Measurements from ENCODE around the gene DGKG.

DGKG gene

DNA sequence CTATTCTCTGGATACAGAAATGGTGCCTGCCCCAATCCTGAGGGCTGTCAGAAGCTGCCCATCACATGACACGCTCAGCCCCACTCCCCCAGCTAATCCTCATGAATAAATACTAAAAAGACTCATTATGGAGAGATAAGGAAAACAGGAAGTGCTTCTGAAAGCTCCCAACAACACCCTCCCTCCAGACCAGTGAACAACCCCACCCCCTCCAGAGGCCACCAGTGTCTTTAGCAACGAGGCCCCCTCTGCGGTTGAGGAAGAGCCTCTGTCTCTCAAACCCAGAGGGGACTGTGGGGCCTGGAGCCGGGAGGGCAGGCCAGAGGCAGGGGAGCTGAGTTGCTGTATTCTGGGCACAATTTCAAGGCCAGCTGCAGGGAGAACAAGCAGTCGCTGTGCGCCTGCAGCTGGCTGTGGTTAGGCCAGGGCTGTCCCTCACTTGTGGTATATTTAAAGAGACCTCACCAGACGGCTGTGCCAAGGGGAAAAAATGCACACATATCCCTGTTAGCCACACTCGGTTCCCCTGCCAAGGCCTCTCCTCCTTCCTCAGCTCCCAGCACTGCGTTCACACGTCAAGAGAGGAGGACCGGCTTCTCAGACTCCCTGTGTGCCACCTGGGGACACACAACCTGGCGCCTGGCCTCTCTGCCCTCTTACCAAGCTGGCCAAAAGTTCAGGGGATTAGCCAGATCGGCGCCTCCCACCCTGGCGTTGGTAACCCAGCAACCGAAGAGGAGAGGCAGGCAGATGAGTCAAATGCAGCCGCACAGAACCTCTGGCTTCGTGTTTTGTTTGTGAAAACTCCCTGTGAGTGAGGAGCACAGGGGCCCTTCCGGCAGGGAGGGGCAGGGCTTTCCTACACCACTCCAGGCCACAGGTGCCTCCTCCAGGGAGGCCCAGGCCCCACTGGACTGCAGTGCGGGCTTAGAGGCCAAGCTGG is 152.0 kb downstream of the DGKG start:
- Histone ChIP-seq H3K27ac (replicated peaks) (peak overlapping the region; percentile 63), H3K4me3 (replicated peaks; ENCODE audit: insufficient read depth, low read length) (no peak overlapping the region), H3K27me3 (ENCODE audit: insufficient read depth, poor library complexity, severe bottlenecking) (no peaks in the 10 kb centered on the region)
- DNase-seq (ENCODE audit: low read depth in 1 of 2, low spot score in 1 of 2), result peak; percentile 36 to 86
- TF ChIP-seq, protein P1, sequence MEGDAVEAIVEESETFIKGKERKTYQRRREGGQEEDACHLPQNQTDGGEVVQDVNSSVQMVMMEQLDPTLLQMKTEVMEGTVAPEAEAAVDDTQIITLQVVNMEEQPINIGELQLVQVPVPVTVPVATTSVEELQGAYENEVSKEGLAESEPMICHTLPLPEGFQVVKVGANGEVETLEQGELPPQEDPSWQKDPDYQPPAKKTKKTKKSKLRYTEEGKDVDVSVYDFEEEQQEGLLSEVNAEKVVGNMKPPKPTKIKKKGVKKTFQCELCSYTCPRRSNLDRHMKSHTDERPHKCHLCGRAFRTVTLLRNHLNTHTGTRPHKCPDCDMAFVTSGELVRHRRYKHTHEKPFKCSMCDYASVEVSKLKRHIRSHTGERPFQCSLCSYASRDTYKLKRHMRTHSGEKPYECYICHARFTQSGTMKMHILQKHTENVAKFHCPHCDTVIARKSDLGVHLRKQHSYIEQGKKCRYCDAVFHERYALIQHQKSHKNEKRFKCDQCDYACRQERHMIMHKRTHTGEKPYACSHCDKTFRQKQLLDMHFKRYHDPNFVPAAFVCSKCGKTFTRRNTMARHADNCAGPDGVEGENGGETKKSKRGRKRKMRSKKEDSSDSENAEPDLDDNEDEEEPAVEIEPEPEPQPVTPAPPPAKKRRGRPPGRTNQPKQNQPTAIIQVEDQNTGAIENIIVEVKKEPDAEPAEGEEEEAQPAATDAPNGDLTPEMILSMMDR (IDR thresholded peaks at IDR 0.05; ENCODE audit: insufficient read depth, low read length), result no peak
- TF ChIP-seq, protein P2, sequence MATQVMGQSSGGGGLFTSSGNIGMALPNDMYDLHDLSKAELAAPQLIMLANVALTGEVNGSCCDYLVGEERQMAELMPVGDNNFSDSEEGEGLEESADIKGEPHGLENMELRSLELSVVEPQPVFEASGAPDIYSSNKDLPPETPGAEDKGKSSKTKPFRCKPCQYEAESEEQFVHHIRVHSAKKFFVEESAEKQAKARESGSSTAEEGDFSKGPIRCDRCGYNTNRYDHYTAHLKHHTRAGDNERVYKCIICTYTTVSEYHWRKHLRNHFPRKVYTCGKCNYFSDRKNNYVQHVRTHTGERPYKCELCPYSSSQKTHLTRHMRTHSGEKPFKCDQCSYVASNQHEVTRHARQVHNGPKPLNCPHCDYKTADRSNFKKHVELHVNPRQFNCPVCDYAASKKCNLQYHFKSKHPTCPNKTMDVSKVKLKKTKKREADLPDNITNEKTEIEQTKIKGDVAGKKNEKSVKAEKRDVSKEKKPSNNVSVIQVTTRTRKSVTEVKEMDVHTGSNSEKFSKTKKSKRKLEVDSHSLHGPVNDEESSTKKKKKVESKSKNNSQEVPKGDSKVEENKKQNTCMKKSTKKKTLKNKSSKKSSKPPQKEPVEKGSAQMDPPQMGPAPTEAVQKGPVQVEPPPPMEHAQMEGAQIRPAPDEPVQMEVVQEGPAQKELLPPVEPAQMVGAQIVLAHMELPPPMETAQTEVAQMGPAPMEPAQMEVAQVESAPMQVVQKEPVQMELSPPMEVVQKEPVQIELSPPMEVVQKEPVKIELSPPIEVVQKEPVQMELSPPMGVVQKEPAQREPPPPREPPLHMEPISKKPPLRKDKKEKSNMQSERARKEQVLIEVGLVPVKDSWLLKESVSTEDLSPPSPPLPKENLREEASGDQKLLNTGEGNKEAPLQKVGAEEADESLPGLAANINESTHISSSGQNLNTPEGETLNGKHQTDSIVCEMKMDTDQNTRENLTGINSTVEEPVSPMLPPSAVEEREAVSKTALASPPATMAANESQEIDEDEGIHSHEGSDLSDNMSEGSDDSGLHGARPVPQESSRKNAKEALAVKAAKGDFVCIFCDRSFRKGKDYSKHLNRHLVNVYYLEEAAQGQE (IDR thresholded peaks at IDR 0.05; ENCODE audit: insufficient replicate concordance, low read depth), result no peak
- TF ChIP-seq GABPA (IDR thresholded peaks at IDR 0.05; ENCODE audit: low read depth) (no peak), POLR2AphosphoS5 (IDR thresholded peaks at IDR 0.05; ENCODE audit: low read depth) (peak; percentile 93), SPI1 (IDR thresholded peaks at IDR 0.05; ENCODE audit: borderline replicate concordance, low read depth) (peak; percentile 97)

DNA sequence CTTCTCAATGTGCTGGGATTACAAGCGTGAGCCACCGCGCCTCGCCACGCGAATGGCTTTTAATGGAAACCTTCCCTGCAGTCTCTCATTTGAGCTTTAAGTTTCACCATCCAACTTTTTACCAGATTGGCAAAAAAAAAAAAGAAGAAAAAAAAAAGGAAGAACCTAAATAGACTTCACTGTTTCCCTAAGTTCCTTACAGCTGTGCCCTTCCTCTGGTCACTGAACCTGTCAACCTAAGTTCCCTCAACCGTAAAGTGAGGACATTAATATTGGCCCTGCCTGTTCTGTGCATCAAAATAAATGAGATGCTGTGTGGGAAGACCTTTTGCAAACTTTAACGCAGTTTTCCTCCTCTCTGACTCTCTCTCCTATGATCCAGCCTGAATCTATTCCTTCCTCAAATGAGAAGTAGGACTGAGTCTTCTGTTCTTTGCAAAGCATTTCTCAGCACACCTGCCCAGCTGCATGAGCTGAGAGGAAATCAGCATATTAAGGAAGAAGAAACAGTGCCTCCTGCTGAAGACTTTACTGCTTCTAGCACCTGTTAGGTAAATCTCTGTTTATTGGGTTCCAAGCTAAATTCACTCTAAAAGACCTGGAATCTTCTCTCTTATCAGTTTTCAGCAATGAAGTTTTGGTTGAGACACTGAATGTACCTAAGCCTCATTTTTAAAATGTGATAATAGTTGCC is 153.6 kb downstream of the DGKG start:
- no peak overlapping the region for H3K4me3 ChIP-seq (replicated peaks; ENCODE audit: insufficient read depth, low read length)
- no peak overlapping the region; the same call in 1 of the 2 replicates for H3K27ac ChIP-seq (replicated peaks)
- no peaks in the 10 kb centered on the region for H3K27me3 ChIP-seq (ENCODE audit: insufficient read depth, poor library complexity, severe bottlenecking)
- TF ChIP-seq POLR2AphosphoS5 (IDR thresholded peaks at IDR 0.05; ENCODE audit: low read depth), result no peak
- TF ChIP-seq, protein P2 (IDR thresholded peaks at IDR 0.05; ENCODE audit: insufficient replicate concordance, low read depth), result no peak
- TF ChIP-seq GABPA (IDR thresholded peaks at IDR 0.05; ENCODE audit: low read depth), result no peak
- no peak for TF ChIP-seq SPI1 (IDR thresholded peaks at IDR 0.05; ENCODE audit: borderline replicate concordance, low read depth)
- TF ChIP-seq, protein P1 (IDR thresholded peaks at IDR 0.05; ENCODE audit: insufficient read depth, low read length), result no peak
- DNase-seq (ENCODE audit: low read depth in 1 of 2, low spot score in 1 of 2), result peak; percentile 30 to 33

DNA sequence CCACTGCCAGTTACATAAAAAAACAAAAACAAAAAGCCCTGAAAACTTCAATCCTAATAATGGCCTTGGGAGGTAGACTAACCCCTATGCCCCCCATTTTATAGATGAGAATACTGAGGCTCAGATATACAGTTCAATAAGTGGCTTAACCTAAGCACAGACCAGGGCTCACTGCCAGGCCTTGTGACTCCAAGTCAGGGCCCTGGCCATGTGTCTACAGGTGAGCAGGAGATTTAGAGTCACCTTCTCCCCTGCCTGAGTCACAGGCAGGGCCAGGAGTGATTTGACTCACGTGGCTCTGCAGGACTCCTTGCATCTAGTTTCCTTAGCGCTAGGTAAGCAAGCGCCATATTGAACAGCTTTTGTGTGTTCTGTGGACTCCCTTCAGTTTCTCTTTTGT is 154.5 kb downstream of the DGKG start:
- Histone ChIP-seq H3K27me3 (ENCODE audit: insufficient read depth, poor library complexity, severe bottlenecking) (no peaks in the 10 kb centered on the region), H3K27ac (replicated peaks) (no peak overlapping the region), H3K4me3 (replicated peaks; ENCODE audit: insufficient read depth, low read length) (no peak overlapping the region)
- TF ChIP-seq SPI1 (IDR thresholded peaks at IDR 0.05; ENCODE audit: borderline replicate concordance, low read depth) (no peak), POLR2AphosphoS5 (IDR thresholded peaks at IDR 0.05; ENCODE audit: low read depth) (no peak)
- TF ChIP-seq, protein P1 (IDR thresholded peaks at IDR 0.05; ENCODE audit: insufficient read depth, low read length), result no peak
- TF ChIP-seq, protein P2 (IDR thresholded peaks at IDR 0.05; ENCODE audit: insufficient replicate concordance, low read depth), result no peak
- no peak for DNase-seq (ENCODE audit: low read depth in 1 of 2, low spot score in 1 of 2)

All from HL-60 (cell line).